Hematopoietic multipotent progenitor cell treated with erythropoietin and hydrocortisone succinate and interleukin-3 and kit ligand, for 15 days (in vitro differentiated cells): ENCODE results near the gene OSCP1.

Experiments used
- DNase-seq: peaks from one replicate; pipeline ENCODE4 v3.0.0-alpha.2; 2015; ENCODE audit warnings: low spot score

OSCP1 gene

GRCh38 chr1:36382669-36383068 is 67.6 kb downstream of the OSCP1 start:
- no peak for DNase-seq

DNA sequence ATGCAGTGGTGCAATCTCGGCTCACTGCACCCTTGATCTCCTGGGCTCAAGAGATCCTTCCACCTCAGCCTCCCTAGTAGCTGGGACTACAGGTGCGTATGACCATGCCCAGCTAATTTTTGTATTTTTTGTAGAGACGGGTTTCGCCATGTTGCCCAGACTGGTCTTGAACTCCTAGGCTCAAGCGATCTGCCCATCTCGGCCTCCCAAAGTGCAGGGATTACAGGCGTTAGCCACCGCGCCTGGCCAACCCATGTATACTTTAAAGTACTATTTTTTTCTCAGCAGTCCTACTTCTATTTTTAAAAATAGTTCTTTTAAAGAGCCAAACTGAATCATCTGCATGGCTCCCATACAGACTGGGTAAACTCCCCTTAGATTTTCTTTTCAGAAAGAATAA is 68.0 kb downstream of the OSCP1 start:
- DNase-seq, result no peak

GRCh38 chr1:36381405-36381804 is 68.8 kb downstream of the OSCP1 start:
- DNase-seq, result no peak

DNA sequence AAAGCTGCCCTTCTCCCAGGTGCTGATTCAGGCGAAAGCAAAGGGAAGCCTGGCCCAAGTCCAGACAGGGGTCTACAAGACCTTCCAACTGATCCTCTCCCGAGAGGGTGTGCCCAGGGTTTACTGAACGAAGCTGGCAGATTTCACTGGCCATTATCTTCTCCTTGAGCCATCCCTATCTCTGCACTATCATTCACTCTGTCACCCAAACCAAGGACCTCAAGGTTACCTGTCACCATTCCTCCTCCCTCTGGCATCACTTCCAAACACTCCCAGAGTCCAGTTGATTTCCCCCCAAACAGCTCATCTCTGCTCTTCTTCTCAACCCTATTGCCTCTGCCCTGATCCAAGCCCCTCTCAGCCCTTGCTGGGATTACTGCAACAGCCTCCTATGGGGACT is 69.5 kb downstream of the OSCP1 start:
- DNase-seq, result no peak

GRCh38 chr1:36380143-36380619 is 70.1 kb downstream of the OSCP1 start:
- no peak for DNase-seq

DNA sequence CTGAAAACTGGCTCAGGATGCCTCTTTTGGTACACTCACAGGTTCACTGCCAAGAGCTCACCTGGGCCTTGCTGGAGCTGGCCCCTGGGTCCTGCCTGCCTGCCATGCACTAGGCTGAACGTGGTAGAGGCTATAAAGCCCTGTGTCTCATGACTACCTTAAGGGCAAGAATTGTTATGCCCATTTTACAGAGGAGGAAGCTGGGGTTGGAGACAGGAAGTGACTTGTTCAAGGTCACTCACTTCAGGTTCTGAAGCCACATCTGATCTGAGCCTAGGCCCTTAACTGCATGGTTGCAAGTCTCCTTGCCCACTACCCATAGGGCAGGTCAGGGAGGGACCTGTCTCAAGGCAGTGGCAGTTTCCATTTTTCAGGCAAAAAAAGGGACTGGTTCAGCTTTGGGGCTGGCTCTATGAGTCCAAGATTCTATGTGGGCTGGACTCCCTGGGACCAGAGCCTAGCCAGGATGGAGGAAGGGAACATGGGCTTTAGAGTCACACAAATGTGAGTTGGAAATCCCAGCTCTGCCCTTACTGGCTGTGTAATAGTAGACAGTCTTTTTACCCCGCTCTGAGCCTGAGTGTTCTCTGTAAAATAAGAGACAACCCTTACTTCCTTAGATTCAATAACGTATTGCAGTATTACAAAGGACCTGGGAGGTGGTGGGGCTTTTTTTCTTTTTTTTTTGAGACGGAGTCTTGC is 72.3 kb downstream of the OSCP1 start:
- no peak for DNase-seq

DNA sequence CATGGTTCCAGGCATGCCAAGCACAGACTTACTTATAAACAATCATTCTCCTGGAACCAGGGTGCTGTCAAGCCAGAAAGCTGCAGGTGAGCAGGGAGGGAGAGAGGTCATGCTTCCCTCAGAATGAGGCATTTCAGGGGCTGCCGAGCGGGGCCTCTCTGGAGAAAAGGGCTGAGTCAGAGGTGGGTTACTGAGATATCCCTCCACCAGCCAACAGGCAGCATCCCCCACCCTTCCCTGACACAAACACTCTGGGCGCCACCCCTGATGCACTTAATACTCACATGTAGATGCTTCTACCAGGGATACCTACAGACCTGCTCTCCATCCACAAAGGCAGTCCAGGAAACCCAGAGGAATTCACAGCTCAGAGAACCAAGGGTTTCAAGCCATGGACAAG is 77.6 kb downstream of the OSCP1 start:
- DNase-seq, result peak; percentile 29

DNA sequence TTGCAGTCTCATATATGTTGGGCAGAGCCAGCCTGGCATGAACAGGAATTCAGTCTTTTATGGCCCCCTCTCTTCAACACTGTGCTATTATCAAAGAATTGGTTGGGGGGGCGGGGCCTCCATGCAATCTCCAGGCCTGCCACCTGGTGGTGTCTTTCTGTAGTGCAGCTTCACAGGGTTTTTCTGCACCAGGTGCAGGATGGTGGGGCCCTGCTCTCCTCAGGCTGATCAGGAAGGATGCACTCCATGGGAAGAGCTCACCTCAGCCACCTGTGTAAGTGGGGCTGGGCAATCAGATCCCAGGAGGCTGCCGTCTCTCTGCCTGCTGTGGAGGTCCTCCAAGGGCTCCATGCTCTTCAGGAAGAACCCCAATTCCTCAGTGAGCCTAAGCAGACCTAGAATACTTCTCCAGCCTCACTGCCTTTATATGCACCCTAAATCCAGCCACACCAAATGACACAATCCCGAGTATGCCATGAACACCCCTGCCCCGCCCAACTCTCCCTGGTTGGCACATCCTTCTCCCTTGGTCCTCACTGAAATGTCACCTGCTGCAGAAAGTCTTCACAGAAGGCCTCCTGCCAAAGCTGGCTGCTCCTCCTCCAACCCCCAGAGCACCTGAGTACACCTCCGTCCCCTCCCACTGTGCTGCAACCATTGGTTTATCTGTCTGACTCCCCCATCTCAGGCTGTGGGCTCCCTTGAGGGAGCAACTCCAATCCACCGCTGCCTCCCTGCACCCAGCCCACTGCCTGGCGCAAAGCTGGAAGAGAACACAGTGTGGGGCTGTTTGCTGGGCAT is 81.0 kb downstream of the OSCP1 start:
- DNase-seq, result peak; percentile 88
